HepG2 (cell line): ENCODE data around the gene PEX14. TPM values are rescaled to one million over a fixed set of nuclear protein-coding genes. Genes with fewer than 3 reads are reported as not detected.

Source experiments
- ATF4 ChIP-seq, 2 experiments: fragments of 450-650 bp in 1 of 2; sonication (generic) in 1 of 2; formaldehyde crosslinking; IDR thresholded peaks; 2 replicates each; pipeline versions ENCODE4 v1.5.0 to v1.8.0; 2020 to 2022; ENCODE audit warnings: mild to moderate bottlenecking in 1 of 2, missing genetic modification reagents in 1 of 2
- E2F1 ChIP-seq: sonication (generic); formaldehyde crosslinking; IDR thresholded peaks from 2 replicates; pipeline ENCODE4 v1.5.0; 2020; ENCODE audit warnings: missing genetic modification reagents
- ELF3 ChIP-seq: IDR thresholded peaks from 2 replicates; pipeline ENCODE4 v1.6.1; 2016; ENCODE audit warnings: missing genetic modification reagents, missing compliant biosample characterization
- GATA4 ChIP-seq: sonication (generic); IDR thresholded peaks from 2 replicates; pipeline ENCODE4 v1.6.1; 2016; ENCODE audit warnings: antibody characterized with exemption, low read depth, borderline replicate concordance
- GFI1 ChIP-seq: sonication (generic); formaldehyde crosslinking; IDR thresholded peaks from 2 replicates; pipeline ENCODE4 v1.5.0; 2020; ENCODE audit warnings: missing genetic modification reagents, mild to moderate bottlenecking, borderline replicate concordance
- HDAC1 ChIP-seq: sonication (generic); formaldehyde crosslinking; IDR thresholded peaks from 2 replicates; pipeline ENCODE4 v1.5.1; 2020; ENCODE audit warnings: mild to moderate bottlenecking, missing genetic modification reagents
- MNT ChIP-seq: fragments of 450-650 bp; IDR thresholded peaks from 2 replicates; pipeline ENCODE4 v1.6.1; 2016
- MYNN ChIP-seq: sonication (generic); formaldehyde crosslinking; IDR thresholded peaks from 2 replicates; pipeline ENCODE4 v1.4.0; 2020; ENCODE audit warnings: mild to moderate bottlenecking, low read depth, missing genetic modification reagents
- NFKBIZ ChIP-seq: IDR thresholded peaks from 2 replicates; pipeline ENCODE4 v1.6.1; 2018; ENCODE audit warnings: missing genetic modification reagents, missing compliant biosample characterization
- SNAI1 ChIP-seq: sonication (generic); formaldehyde crosslinking; IDR thresholded peaks from 2 replicates; pipeline ENCODE4 v1.5.0; 2020; ENCODE audit warnings: mild to moderate bottlenecking, missing genetic modification reagents, borderline replicate concordance
- SRF ChIP-seq: IDR thresholded peaks from 2 replicates; pipeline ENCODE4 v1.6.1; 2011; ENCODE audit warnings: mild to moderate bottlenecking, low read depth, low read length, moderate library complexity
- TEAD3 ChIP-seq: optimal IDR thresholded peaks from 2 replicates; pipeline ENCODE3; 2016; ENCODE audit warnings: borderline replicate concordance
- ZBTB40 ChIP-seq, 2 experiments: fragments of 450-650 bp in 1 of 2; sonication (generic) in 1 of 2; formaldehyde crosslinking in 1 of 2; IDR thresholded peaks; 2 replicates each; pipeline versions ENCODE4 v1.6.1 to v1.8.0; 2016 to 2022; ENCODE audit warnings: antibody characterized with exemption in 1 of 2, mild to moderate bottlenecking in 1 of 2, missing genetic modification reagents in 1 of 2
- ZNF329 ChIP-seq: sonication (generic); formaldehyde crosslinking; IDR thresholded peaks from 2 replicates; pipeline ENCODE4 v1.9.0; 2021; ENCODE audit warnings: low read depth, mild to moderate bottlenecking, missing genetic modification reagents
- ZNF850 ChIP-seq: sonication (generic); formaldehyde crosslinking; conservative IDR thresholded peaks from 2 replicates; pipeline ENCODE4 v1.9.0; 2021; ENCODE audit warnings: mild to moderate bottlenecking, missing genetic modification reagents
- polyA plus RNA-seq, 8 experiments: library from polyadenylated mRNA; depleted of rRNA in 3 of 8; stranded (reverse) in 7 of 8; unstranded in 1 of 8; fragments of >200 nt; fragmentation: Illumina TruSeq in 4 of 8; extraction: Trizol in 4 of 8; gene quantifications; 2 replicates each; pipeline versions ENCODE4 v1.2.1 to v1.2.3, GENCODE V29; 2011 to 2016; ENCODE audit warnings: low read depth in 4 of 8, missing spikeins in 1 of 8, mixed read lengths in 1 of 8; ENCODE audit not compliant: insufficient read depth in 1 of 8
- total RNA-seq, 5 experiments: library from RNA; depleted of rRNA; stranded (reverse); fragments of >200 nt; fragmentation: Illumina TruSeq; extraction: Trizol; gene quantifications; 2 replicates each; pipeline ENCODE4 v1.2.3, GENCODE V29; 2016; ENCODE audit warnings: low read depth in 1 of 5

The PEX14 gene
- total and polyA plus RNA-seq, 2 of the 13 experiments (the other 11 are each of a cell fraction or from before 2014, with no cell fraction given), result 6.5 to 9.9 TPM

- TF ChIP-seq MNT (peak; percentile 92), ATF4 (CRISPR knock-in tag; IDR thresholded peaks at IDR 0.05) (no peak), ZBTB40 (IDR thresholded peaks at IDR 0.05) (no peak), ZBTB40 (CRISPR knock-in tag; IDR thresholded peaks at IDR 0.05) (peak; percentile 80; the same call in 1 of the 2 replicates), MYNN (no peak), SRF (no peak), ZNF850 (no peak), TEAD3 (CRISPR knock-in tag) (peak; percentile 87), GFI1 (peak; percentile 41; the same call in 1 of the 2 replicates), NFKBIZ (CRISPR knock-in tag) (peak; percentile 73; the same call in 1 of the 2 replicates), SNAI1 (peak; percentile 50; the same call in 1 of the 2 replicates), E2F1 (peak; percentile 49; the same call in 1 of the 2 replicates), HDAC1 (CRISPR knock-in tag) (peak; percentile 94), ZNF329 (CRISPR knock-in tag) (0 out of 2 replicates have a peak, but pooled peaks have one; percentile 21), GATA4 (peak; percentile 27; the same call in 1 of the 2 replicates), ELF3 (peak; percentile 84)
Observed at GRCh38 chr1:10472220-10473144, 2.3 kb upstream of the PEX14 start, which contains the start of gene DFFA (continued).
